Transverse colon (tissue), 3 donors: ENCODE measurements around the gene HTRA1.

Source experiments
- CTCF ChIP-seq, 5 experiments: fragments of 200-600 bp in 3 of 5; fragments of 450-650 bp in 2 of 5; sonication (generic) in 3 of 5; IDR thresholded peaks; 1 replicate in 2 of 5; 2 replicates in 3 of 5; pipeline ENCODE4 v1.5.1; 2016 to 2017; ENCODE audit warnings: antibody characterized with exemption in 5 of 5, inconsistent platforms in 3 of 5, mild to moderate bottlenecking in 2 of 5, moderate library complexity in 1 of 5
- EP300 ChIP-seq: sonication (generic); formaldehyde crosslinking; IDR thresholded peaks from one replicate; pipeline ENCODE4 v1.6.1; 2017; ENCODE audit warnings: antibody characterized with exemption, low read depth

DNA sequence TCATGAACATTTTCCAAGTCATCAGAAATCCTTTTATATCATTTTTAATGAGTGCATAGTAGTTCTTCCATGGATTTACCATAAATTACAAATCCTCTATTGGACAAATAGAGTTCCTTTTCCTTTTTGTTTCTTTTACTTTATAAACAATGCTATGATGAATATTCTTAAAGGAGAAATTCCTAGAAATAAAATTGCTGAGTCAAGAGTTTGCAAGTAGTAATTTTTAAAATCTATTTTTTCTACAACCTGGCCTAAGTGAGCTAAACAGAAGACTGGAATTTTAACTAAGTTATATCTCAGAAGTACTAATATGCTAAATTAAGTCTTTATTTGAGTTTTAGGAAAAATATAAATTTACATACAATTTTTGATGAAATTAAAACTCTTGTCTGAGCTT, 48.0 kb upstream of the HTRA1 start:
- TF ChIP-seq EP300 = no peak
- no peak for TF ChIP-seq CTCF (IDR thresholded peaks at IDR 0.05)
